CD4-positive, alpha-beta T cell treated with Interleukin-4 for 1 hour (primary cell): ENCODE data around the gene LRFN2.

Experiments used
- DNase-seq, 2 donors: peaks; one replicate each; pipeline ENCODE4 v3.0.0-alpha.2; 2020 to 2022

Gene LRFN2

DNA sequence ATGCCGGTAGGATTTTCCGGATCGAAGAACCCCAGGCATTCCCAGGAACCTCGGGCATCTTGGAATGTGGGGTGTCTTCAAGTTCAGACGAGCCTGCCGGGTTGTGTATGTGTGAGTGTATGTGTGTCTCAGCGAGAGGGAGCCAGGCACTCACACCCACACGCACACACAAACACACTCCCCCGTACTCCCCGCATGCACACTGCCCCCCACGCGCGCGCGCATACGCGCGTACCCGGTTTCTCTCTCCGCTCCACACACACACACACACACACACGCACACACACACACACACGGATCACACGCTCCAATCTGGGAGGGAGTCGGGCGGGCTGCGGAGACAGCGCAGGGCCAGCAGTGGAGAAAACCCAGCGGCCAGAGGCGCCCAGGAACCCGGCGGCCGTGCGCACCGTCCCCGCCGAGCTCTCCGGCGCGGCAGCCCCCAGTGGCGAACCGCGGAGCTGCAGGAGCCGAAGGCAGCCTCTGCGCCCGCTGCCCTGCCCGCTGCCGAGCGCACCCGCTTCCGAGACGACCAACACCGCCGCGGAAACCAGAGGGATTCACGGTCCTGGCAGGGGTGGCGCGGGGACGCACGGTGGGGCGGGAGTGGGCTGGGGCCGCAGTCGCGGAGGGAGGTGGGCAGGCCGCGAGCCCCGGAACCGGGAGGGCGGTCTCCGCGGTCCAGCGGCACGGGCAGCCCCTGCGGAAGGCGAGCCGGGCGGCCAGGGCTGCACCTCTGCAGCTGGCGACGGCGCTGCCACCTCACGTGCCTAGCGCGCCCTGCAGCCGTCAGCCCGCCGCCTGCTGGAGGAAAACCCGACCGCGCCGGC is at the start of gene LRFN2:
LRFN2 (minus strand) TSS at position 125 of the 830 bp plus-strand sequence.
- peak; percentile 56 to 62 for DNase-seq

DNA sequence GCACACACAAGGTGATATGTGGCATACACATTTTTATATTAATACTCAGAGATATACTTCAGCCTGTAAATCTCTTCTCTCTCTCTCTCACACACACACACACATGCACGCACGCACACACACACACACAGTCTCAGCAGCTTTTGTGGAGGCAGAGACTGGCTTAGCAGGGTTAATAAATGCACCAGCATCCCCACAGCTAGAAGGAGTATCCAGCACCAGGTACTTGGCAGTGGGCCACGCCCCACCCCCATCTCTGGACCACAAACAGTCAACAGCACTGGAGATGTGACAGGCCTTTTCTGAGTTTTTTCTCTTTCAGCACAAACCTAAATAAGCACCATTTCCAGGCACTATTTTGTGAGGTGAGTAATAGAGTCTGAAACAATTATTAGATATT is 47.3 kb upstream of the LRFN2 start:
- no peak for DNase-seq

DNA sequence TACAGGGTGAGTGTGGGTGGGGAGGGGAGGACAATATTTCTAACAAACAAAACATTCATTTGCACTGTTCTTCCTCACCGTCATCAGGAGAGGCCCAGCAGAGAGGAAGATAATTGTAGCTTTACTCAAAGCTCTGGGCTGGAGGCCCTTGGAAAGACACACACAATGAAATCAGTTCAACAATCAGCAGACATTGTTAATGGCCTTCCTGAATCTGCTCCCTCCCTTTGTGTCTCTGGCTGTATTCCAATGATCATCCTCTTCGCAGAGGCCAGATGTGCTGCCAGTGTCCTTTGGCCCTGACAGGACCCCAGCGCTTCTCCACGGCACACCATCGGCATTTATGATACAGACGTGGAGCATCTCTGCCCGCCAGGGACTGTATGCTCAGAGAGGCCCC is 44.6 kb upstream of the LRFN2 start:
- DNase-seq, result no peak

DNA sequence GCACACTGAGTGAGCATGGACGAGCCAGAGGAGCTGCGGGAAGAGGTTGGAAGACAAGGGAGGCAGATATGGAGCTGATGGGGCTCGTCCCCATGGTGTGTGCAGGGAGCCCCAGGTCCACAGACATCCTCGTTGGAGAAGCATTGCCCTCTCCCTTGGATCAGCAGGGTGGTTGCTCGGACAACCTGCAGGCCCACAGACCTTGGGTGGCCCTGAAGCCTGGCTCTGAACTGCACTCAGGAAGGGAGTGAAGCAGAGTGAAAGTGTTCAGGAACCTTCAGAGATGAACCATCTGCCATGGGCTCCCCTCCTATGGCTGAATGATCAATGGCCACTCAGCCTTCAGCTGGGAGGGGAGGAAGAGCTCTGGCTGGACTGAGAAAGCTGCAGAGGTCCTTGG is 43.3 kb upstream of the LRFN2 start:
- no peak for DNase-seq

DNA sequence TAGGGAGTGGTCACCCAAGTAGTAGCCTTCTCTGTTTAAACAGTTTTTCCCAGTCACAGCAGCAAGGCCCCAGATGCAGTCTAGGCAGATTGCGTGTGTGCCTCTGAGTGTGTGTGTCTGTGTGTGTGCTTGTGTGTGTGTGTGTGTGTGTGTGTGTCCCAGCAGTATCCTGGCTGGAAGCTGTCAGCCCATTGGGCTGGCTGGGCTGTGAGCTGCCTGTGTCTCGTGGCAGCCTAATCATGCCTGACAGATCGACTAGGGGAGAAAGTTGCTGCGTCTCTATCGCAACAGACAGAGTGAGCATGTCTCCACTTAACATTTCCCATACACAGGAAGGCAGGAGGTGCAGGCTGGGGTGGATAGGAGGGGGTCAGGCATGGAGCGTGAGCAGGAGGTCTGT is 42.9 kb upstream of the LRFN2 start:
- no peak for DNase-seq

DNA sequence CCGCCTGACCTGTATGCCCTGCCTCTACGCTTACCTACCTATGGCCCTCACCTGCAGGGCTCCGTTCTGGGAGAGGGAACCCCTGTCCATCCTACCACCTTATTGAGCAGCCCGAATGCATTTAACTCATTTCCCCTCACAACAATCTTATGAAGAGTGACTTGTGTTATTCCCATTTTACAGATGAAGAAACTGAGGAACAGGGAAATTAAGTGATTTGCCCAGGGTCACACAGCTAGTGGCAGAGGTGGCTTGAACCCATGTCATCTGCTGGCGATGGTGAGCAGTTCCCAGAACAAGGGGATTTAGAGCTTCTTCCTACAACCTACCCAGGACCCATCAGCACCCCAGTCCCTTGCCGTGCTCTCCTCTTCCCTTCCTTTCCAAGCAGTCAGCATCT is 42.3 kb upstream of the LRFN2 start:
- no peak for DNase-seq

DNA sequence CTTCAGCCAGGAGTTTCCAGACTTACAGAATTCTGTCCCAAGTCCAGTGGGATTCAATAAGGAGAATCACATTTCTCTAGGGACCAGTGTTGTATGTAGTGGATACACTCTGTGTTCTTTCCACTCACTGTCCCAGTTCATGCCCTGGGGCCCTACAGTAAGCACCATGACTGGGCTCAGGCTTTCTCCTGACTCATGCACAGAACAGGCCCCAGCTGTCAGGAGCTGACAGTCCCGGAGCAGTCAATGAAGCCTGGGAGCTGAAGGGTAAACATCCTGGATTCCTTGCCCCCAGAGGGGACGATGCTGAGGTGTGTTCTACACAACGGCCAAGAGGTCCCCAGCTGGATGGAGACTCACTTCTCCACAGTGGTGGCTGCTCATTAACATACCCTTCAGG is 40.2 kb upstream of the LRFN2 start:
- no peak for DNase-seq

DNA sequence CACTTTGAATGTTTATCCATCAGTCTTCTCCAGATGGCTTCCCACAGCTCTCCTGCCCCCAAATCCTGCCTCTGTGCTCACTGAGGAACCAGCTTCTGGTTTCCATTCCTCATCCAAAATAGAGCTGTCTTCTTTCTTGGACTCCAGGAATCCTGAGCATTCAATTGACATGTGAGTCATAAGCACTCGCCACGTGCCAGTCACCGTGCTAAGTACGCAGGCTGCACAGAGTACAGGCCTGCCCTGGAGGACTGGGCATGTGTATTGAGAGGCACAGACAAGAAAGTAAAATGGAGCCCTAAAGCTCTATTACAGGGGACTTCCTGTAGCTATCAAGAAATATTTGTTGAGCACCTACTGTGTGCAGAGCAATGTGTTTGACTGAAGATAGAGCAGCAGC is 39.7 kb upstream of the LRFN2 start:
- DNase-seq, result no peak

DNA sequence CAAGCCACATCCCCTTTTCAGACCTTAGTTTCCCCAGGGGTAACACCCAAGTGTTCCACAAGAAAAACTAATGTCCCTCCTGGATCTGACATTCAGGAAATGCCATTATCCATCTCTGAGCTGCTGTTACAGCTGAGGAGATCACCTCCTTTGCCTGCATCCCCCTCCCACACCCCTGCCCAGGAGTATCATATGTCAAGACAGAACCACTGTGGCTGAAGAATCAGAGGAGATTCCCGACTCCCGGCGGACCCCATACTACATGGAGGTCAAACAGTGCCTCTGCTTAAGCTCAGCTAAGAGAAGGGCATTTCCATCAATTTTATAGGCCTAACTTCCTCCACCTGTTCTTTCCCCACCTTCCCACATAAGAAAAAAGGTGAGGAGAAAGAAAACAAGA is 36.8 kb upstream of the LRFN2 start:
- no peak for DNase-seq

DNA sequence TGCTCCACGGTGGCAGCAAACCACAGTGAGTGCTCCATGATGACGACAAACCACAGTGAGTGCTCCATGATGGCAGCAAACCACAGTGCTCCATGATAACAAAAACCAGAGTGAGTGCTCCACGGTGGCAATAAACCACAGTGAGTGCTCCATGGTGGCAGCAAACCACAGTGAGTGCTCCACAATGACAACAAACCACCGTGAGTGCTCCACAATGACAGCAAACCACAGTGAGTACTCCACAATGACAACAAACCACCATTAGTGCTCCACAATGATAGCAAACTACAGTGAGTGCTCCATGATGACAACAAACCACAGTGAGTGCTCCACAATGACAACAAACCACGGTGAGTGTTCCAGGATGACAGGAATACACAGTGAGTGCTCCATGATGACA is 36.0 kb upstream of the LRFN2 start:
- DNase-seq, result no peak

DNA sequence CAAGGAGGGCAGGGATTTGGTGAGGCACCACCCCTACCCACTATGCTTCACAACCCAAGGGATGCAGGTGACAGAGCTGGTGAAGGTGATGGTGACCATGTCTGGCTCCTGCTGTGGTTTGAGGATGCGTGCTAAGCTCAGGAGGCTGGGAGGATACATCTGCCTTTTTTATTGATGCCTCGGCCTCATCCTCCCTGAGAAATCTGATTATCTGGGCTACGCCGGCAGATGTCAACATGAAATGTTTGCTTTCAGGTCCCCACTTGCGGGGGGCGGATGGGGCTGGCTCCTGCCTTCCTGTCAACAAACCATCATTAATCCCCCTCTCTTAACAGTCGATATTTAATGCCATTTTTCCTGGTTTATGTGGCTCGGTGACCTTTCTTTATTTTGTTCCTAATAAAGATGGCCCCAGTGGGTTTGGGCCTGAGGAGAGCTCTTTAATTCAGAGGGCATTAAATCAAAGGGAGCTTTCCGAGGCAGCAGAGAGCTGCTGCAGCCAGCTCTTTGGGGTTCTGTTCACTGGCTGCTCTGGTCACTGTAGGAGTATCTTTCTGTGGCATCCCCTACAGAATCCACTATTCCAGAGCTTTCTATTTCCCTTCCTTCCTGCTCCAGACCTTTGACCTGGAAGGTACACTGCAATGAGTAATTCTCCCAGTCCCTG is 33.5 kb upstream of the LRFN2 start:
- DNase-seq, result no peak

DNA sequence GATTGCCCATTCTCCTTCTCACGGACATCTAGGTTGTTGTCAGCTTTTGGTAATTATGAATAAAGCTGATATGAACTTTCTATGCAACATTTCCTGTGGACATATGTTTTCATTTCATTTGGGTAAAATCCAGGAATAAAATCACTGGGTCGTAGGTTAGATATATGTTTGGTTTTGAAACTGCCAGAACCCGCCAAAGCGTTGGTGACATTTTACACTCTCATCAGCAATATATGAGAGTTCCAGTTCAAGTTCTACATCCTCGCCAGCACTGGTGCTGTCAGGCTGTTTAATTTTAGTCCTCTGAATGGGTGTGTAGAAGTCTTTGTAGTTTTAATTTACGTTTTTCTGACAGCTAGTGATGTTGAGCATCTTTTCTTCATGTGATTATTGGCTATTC is 27.5 kb upstream of the LRFN2 start:
- no peak for DNase-seq

DNA sequence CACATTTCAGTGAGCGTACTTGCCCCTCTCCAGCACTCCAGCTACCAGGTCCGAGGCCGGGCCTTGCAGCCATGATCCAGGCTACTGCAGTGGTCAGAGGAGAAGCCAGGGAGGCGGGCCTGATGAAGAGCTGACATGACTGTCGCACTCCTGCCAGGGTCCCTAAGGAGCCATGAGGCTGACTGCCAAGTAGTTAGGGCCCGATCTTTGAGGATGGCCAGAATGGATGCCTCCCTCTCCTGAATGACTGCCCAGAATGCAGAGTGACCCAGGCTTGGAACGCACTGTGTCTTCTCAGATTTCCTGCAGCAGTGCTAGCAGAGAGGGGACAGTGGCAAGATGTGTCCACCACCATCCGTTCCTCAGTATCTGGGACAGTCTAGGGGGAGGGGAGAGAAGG is 24.7 kb upstream of the LRFN2 start:
- DNase-seq, result no peak

DNA sequence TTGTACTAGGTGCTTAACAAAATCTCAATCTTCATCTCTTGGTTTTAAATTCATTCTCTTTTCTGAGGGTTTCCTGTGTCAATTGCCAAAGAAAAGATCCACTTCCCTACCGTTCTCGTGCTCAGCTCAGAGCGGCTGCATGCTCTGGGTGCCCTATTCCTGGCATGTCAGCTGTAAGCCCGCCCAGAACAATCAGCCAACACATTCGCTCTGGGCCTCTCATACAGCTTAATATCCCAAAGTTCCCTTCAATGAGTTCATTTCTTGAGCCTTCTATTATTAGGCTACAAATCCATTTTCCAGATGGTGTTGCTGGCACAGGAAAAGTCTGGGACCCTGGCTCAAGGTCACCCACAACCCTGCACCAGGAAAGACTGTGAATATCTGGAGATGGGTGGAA is 24.3 kb upstream of the LRFN2 start:
- no peak for DNase-seq

DNA sequence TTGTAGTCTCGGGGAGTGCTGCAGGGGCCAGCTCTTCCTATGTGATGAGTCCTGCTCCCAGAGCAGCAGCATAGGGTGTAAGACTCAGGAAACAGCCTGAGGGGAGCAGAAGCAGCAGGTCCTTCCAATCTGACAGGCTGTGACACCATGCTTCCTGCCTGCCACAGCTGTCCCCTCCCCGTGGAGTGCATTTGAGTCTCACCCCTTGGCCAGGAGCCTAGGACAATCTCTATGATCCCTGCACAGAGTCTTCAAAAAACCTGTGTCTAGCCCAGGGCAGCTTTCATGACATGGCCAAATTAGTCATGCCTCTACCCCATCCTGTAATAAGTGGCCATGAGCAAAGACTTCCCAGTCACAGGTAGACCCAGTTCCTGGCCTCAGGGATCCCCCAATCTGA is 23.1 kb upstream of the LRFN2 start:
- no peak for DNase-seq

DNA sequence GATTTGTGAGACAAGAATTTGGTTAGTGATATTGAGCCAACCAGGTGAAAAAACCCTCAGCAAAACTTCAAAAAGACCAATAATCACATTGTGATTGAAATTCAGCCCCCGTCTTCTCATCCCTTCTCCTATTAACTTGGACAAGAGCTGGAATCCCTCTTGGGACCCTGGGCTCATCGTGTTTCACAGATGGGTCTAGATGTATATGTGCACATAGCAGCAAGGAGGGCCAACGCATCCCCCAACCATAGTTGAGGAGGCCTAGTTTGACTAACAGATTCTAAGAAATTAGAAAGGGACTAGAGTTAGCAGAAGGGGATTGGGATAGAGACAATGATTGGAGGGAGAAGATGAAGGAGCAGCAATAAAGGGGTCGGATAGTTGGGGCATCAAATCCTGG is 19.8 kb upstream of the LRFN2 start:
- no peak for DNase-seq

DNA sequence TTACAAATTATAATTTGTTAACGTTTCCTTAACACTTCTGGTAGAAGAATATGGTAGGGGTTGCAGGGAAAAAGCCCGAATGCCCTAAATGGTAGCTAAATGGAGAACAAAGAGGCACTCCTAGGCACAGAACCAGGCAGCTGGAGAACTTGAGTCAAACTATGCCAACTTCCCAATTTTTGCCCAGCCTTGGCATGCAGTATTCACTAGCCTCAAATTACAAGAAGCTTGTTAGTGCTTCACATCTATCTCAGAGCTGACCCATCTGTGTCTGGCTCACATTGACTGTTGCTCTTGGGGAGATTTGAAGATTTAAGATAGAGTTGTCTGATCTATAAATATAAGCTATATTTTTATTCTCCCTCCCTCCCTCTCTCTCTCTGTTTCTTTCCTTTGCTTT is 19.4 kb upstream of the LRFN2 start:
- no peak for DNase-seq

DNA sequence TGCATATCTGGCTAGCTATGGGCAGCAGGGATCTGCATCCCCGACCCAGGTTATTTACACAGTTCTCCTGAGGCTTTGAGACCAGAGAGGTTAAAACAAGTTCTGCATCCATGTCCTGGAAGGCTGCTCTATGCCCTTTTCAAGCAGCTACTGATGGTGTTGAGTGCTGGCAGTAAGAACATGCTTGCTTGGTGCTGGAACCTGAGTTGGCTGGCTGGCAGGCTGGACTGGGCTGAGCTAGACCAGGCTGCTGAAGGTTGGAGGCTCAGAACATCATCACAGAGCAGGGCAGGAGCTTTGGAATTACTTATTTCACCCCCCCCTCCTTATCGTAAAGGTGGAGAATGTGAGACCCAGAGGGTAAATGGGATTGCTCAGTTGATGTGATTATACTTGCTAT is 16.9 kb upstream of the LRFN2 start:
- DNase-seq, result no peak

DNA sequence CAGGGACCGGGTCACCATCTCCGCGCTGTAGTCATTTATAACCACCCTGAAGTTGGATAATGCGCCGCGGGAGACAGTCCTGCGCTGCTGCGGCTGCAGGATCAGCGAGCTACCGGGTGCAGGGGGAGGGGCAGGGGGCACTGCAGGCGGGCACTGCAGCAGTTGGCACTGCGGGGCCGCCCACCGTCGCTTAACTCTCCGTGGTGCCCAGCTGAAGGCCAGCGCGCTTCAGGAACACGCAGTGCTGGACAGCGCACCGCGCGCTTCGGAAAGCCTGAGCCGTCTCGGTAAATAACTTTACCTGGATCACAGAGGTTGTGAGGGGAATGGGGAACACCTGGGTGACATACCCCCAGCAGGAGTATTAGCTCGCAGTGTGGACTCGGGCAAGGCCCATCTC is 12.4 kb upstream of the LRFN2 start:
- no peak for DNase-seq

DNA sequence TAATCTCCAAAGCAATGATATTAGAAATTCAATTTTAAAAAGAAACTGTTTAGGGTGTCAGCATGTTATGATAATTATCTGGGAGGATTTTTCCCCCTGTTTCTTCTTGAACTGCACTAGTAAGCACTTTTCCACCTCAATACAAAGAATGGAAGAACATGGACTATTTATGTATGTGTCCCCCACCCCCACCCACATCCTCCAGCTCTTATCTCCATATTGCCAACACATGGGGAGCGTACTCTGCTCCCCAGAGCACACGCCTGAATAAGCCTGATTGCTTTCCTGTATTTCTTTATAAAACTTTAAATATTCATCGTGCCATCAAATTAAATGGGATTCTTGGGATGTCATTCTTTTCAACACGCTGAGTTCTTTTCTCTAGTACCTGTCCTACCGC is 11.4 kb upstream of the LRFN2 start:
- DNase-seq, result no peak

DNA sequence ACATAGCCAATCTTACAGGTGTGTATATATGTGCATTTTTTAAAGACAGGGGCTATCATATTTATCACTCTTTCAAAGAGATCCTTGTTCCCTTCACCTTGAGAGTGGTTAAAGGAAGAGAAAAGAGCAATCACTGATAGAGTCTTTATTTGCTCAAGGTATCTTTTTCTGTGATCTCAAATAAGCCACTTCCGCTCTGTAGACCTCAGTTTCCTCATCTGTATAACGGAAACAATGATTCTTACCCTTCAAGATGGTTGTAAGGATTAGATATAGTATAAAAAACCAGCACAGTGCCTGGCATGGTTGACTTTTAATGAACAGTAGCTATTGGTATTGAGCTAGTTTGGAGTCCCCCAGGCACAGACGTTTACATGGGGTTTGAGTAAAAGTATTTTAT is 10.1 kb upstream of the LRFN2 start:
- no peak for DNase-seq

DNA sequence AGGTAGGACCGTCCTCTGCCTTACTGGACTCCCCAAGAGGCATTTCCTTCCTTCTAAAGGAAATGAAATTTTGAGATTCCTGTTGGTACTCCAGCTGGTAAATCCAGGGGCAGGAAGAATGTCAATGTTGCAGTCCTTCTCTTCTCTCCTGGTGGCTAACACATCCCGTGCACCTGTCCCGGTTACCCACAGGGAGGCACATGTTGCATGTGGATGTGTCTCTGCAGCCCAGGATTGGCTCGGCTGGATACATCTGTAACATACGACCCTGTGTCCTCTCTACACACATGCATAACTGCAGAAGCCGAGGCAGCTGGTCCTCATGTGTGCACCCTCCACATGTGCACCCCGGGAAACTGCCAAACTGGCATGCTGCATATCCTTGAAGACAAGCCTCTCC is 1.3 kb upstream of the LRFN2 start:
- no peak for DNase-seq

DNA sequence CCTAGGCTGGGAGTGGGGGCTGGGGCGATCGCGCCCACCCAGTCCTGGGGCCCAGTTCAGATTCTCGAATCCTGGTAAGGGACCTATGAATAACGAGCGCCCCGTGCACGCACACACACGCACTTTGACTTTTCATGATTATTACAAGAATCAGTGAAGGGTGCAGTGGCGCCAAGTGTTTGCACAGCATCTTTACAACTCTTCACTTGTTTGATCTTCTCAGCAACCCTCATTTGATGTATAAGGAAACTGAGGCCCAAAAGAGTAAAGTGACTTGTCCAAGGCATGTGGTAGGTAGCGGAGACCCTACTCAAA is 863 bp upstream of the LRFN2 start:
- no peak for DNase-seq

DNA sequence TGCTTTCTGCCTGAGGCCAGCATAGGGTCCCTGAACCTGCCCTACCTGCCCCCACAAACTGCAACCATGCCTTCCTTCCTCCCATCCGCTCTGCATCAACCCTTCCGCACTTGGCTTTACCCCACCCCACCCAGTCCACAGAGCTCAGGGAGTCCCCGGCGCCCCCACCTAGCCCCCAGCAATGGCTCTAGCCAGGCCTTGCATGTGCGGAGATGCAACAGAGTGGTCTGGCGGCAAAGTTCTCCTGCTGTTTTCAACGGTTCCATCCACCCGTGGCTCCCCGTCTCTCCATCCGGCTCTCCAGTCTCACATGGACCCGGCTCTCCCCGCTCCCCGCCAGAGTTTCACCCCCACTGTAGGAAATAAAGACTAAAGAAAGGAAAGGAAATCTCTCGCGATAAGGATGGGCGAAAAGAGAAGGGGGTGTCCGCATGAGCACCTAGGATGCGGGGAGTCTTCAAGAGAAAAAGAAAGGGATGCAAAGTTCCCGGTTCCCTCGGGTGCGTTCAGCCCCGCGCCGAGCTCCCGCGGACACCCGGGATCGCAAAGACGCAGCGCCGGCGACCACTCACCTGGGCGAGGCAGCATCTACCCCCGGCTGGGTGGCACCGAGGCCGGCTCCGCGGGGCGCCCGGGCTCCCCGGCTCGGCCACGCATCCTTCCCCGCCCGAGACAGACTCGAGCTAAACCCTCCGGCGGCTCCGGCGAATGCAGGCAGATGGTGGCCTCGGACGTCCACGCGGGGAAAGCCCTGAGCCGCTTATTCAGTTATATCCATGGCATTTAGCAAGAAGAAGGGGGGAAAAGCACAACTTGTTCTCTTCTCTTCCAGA is 579 bp downstream of the LRFN2 start:
- DNase-seq, result no peak
